Body of pancreas (tissue), 4 donors: Measurements from ENCODE around the gene BCKDK.

ENCODE experiments used
- CTCF ChIP-seq, 7 experiments: fragments of 450-650 bp in 4 of 7; fragments of 200-600 bp in 3 of 7; sonication (generic) in 3 of 7; IDR thresholded peaks; one replicate each; pipeline ENCODE4 v1.5.1; 2016 to 2019; ENCODE audit warnings: antibody characterized with exemption in 7 of 7
- POLR2A ChIP-seq, 3 donors: fragments of 450-650 bp; IDR thresholded peaks; one replicate each; pipeline ENCODE4 v1.6.1; 2016; ENCODE audit warnings: antibody characterized with exemption in 3 of 3, mild to moderate bottlenecking in 2 of 3

- TF ChIP-seq CTCF (IDR thresholded peaks at IDR 0.05), result no peak
- TF ChIP-seq POLR2A (IDR thresholded peaks at IDR 0.05), result no peak
Measured at GRCh38 chr16:31082368-31083045, 25.7 kb upstream of the BCKDK start.
